SH-SY5Y (cell line): ENCODE results near the gene PSMB7.

ENCODE experiments used
- GATA2 ChIP-seq: IDR thresholded peaks from 2 replicates; pipeline ENCODE4 v1.6.1; 2011; ENCODE audit warnings: mild to moderate bottlenecking, low read depth, low read length
- GATA3 ChIP-seq: IDR thresholded peaks from 2 replicates; pipeline ENCODE4 v1.6.1; 2011; ENCODE audit warnings: low read depth, mild to moderate bottlenecking, low read length, moderate library complexity

GRCh38 chr9:124450241-124450924, 35.1 kb upstream of the PSMB7 start, which contains the start of gene ADGRD2:
- TF ChIP-seq GATA2: no peak
- no peak for TF ChIP-seq GATA3
